ENCODE results near the gene MEGF8.

Gene MEGF8

DNA sequence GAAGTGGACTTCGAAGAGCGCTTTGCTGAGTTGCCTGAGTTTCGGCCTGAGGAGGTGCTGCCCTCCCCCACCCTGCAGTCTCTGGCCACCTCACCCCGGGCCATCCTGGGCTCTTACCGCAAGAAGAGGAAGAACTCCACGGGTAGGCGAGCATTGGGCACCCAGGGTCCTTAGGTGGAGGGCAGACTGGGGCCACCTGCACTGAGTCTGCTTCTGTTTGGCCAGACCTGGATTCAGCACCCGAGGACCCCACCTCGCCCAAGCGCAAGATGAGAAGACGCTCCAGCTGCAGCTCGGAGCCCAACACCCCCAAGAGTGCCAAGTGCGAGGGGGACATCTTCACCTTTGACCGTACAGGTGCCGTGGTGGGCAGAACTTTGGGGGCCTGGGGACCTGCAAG is 31.5 kb upstream of the MEGF8 start:
- H3K4me3 ChIP-seq (ENCODE audit: control insufficient read depth, low read depth, low read length): no peak overlapping the region
- no peak for DNase-seq (ENCODE audit: low read depth)
- TF ChIP-seq, protein P1, sequence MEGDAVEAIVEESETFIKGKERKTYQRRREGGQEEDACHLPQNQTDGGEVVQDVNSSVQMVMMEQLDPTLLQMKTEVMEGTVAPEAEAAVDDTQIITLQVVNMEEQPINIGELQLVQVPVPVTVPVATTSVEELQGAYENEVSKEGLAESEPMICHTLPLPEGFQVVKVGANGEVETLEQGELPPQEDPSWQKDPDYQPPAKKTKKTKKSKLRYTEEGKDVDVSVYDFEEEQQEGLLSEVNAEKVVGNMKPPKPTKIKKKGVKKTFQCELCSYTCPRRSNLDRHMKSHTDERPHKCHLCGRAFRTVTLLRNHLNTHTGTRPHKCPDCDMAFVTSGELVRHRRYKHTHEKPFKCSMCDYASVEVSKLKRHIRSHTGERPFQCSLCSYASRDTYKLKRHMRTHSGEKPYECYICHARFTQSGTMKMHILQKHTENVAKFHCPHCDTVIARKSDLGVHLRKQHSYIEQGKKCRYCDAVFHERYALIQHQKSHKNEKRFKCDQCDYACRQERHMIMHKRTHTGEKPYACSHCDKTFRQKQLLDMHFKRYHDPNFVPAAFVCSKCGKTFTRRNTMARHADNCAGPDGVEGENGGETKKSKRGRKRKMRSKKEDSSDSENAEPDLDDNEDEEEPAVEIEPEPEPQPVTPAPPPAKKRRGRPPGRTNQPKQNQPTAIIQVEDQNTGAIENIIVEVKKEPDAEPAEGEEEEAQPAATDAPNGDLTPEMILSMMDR (IDR thresholded peaks at IDR 0.05; ENCODE audit: control insufficient read depth, insufficient read depth, low read depth, low read length, missing control alignments): no peak

- TF ChIP-seq, protein P1 (IDR thresholded peaks at IDR 0.05; ENCODE audit: control insufficient read depth, insufficient read depth, low read depth, low read length, missing control alignments): no peak
- no peak overlapping the region for H3K4me3 ChIP-seq (ENCODE audit: control insufficient read depth, low read depth, low read length)
- DNase-seq (ENCODE audit: low read depth): no peak
Observed at GRCh38 chr19:42294471-42295137, 30.8 kb upstream of the MEGF8 start.

GRCh38 chr19:42295342-42295741 is 30.1 kb upstream of the MEGF8 start:
- DNase-seq (ENCODE audit: low read depth): no peak
- no peak overlapping the region for H3K4me3 ChIP-seq (ENCODE audit: control insufficient read depth, low read depth, low read length)
- TF ChIP-seq, protein P1 (IDR thresholded peaks at IDR 0.05; ENCODE audit: control insufficient read depth, insufficient read depth, low read depth, low read length, missing control alignments): no peak

DNA sequence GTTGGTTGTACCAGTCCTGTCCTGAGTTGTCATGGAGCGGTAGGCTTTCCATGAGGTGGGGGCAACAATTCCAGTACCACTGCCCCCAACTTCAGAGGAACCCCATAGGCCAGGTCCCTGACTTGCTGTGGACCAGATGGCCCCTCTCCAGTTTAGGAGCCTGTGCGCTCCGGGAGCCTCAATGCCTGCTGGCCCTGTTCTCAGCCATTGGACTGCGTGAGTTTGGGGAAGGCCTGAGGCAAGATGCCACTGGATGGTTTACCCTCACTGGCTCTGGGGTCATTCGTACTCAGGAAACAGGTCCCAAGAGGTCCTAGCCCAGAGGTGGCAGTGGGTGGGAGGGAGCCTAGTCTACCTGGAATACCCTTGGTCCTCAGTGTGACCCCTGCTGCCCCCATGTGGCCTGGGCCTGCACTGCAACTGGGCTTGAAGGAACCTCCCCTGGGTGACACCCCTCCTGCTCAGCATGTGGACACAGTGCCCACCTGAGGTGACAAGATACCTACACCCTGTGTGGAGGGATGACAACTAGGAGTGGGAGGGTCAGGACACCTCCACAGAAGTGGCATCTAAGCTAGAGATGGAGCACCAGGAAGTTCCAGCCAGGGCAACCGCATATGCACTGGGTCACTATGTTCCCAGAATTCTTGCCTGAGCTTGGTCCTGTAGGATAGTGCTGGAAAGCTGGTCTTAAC is 29.5 kb upstream of the MEGF8 start:
- no peak overlapping the region for H3K4me3 ChIP-seq (ENCODE audit: control insufficient read depth, low read depth, low read length)
- TF ChIP-seq, protein P1 (IDR thresholded peaks at IDR 0.05; ENCODE audit: control insufficient read depth, insufficient read depth, low read depth, low read length, missing control alignments): peak; percentile 94
- DNase-seq (ENCODE audit: low read depth): no peak

DNA sequence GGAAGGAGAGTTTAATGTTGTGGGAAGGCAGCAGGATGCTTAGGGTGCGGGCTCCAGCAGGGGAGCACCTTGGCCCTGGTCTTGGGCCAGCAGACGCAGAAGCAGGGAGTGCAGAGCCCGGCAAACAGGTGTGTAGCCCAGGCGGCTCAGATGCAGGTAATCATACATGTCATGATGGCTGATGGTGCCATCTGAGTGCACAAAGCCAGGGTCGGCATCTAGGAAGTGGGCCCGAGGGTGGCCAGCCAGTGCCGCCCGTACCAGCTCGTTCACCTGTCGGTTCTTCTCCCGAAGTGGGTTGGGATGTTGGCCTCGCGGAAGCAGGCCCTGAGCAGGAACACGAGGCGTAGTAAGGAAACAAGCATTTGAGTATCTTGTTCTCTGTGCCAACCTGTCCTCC is 28.4 kb upstream of the MEGF8 start:
- no peak overlapping the region for H3K4me3 ChIP-seq (ENCODE audit: control insufficient read depth, low read depth, low read length)
- no peak for DNase-seq (ENCODE audit: low read depth)
- TF ChIP-seq, protein P1 (IDR thresholded peaks at IDR 0.05; ENCODE audit: control insufficient read depth, insufficient read depth, low read depth, low read length, missing control alignments): no peak

DNA sequence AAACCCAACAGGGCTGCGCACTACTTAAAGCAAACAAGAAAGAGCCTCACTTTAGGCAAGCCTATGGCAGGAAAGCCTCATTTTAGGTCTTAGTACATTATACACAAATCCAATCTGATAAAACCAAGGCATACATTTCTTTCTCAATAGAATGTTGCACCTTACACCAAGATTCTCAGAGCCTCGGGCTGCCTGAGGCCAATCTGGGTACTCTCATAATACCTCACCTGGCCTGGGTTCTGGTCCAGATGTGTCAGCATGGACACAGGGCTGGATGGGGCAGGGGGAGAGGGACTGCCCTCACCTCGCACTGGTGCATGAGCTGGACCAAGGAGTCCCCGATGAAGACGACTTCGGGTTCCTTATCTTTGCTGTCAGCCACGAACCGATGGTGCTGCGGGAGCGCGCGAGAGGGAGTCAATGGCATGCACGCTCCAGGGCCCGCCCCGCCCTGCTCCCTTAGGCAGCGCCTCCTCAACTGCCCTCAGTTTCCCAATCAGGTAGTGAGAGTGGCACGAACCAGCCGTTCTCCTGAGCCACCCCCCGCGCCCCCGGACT is 23.7 kb upstream of the MEGF8 start, which contains the start of gene PRR19:
TSS of gene PRR19 (plus strand) at position 487 of the 558 bp plus-strand sequence. CDS start 7,453 bp downstream, outside the sequence.
- no peak for DNase-seq (ENCODE audit: low read depth)
- H3K4me3 ChIP-seq (ENCODE audit: control insufficient read depth, low read depth, low read length): peak within 1 kb of the TSS; percentile 53

More for the DNA sequence above, 23.7 kb upstream of the MEGF8 start, which contains the start of gene PRR19:
- TF ChIP-seq, protein P1 (IDR thresholded peaks at IDR 0.05; ENCODE audit: control insufficient read depth, insufficient read depth, low read depth, low read length, missing control alignments): no peak
